ENCODE measurements around the gene KCTD1.

Gene KCTD1

GRCh38 chr18:26465431-26465830 lies 82.9 kb downstream of the KCTD1 start:
- no peak overlapping the region for H3K4me3 ChIP-seq (ENCODE audit: low read length)
- no peak for DNase-seq (ENCODE audit: low read depth)
- no peak for TF ChIP-seq CTCF (conservative IDR thresholded peaks at IDR 0.05; ENCODE audit: low read depth, low read length)

- no peak for TF ChIP-seq CTCF (conservative IDR thresholded peaks at IDR 0.05; ENCODE audit: low read depth, low read length)
- DNase-seq (ENCODE audit: low read depth): no peak
- no peak overlapping the region for H3K4me3 ChIP-seq (ENCODE audit: low read length)
These were observed 84.0 kb downstream of the KCTD1 start for GRCh38 chr18:26464128-26465011.

GRCh38 chr18:26462355-26462754 lies 86.0 kb downstream of the KCTD1 start:
- H3K4me3 ChIP-seq (ENCODE audit: low read length): no peak overlapping the region
- DNase-seq (ENCODE audit: low read depth): no peak
- no peak for TF ChIP-seq CTCF (conservative IDR thresholded peaks at IDR 0.05; ENCODE audit: low read depth, low read length)

GRCh38 chr18:26461405-26461804 lies 86.9 kb downstream of the KCTD1 start:
- H3K4me3 ChIP-seq (ENCODE audit: low read length): no peak overlapping the region
- DNase-seq (ENCODE audit: low read depth): no peak
- no peak for TF ChIP-seq CTCF (conservative IDR thresholded peaks at IDR 0.05; ENCODE audit: low read depth, low read length)

- DNase-seq (ENCODE audit: low read depth): no peak
- no peak overlapping the region for H3K4me3 ChIP-seq (ENCODE audit: low read length)
- TF ChIP-seq CTCF (conservative IDR thresholded peaks at IDR 0.05; ENCODE audit: low read depth, low read length): no peak
These were observed 87.8 kb downstream of the KCTD1 start for GRCh38 chr18:26460449-26461091.

- H3K4me3 ChIP-seq (ENCODE audit: low read length): no peak overlapping the region
- no peak for DNase-seq (ENCODE audit: low read depth)
- no peak for TF ChIP-seq CTCF (conservative IDR thresholded peaks at IDR 0.05; ENCODE audit: low read depth, low read length)
These were observed 88.5 kb downstream of the KCTD1 start for GRCh38 chr18:26459884-26460283.

GRCh38 chr18:26459340-26459739 lies 89.0 kb downstream of the KCTD1 start:
- H3K4me3 ChIP-seq (ENCODE audit: low read length): no peak overlapping the region
- no peak for DNase-seq (ENCODE audit: low read depth)
- no peak for TF ChIP-seq CTCF (conservative IDR thresholded peaks at IDR 0.05; ENCODE audit: low read depth, low read length)
